WTC11 (cell line): ENCODE data around the gene MAPK14.

ENCODE experiments used
- CREB1 ChIP-seq: sonication (generic); formaldehyde crosslinking; IDR thresholded peaks from 2 replicates; pipeline ENCODE4 v1.8.0; 2023; ENCODE audit warnings: mild to moderate bottlenecking, missing genetic modification reagents
- CTCF ChIP-seq: fragments of 200-600 bp; IDR thresholded peaks from 2 replicates; pipeline ENCODE4 v1.8.0; 2022; ENCODE audit warnings: antibody characterized with exemption
- E2F5 ChIP-seq: sonication (generic); formaldehyde crosslinking; IDR thresholded peaks from 2 replicates; pipeline ENCODE4 v1.8.1; 2022; ENCODE audit warnings: mild to moderate bottlenecking, moderate library complexity, missing genetic modification reagents
- ESRRA ChIP-seq: sonication (generic); formaldehyde crosslinking; IDR thresholded peaks from 2 replicates; pipeline ENCODE4 v1.8.1; 2022; ENCODE audit warnings: mild to moderate bottlenecking, missing genetic modification reagents, borderline replicate concordance
- FOXK1 ChIP-seq: sonication (generic); formaldehyde crosslinking; IDR thresholded peaks from 2 replicates; pipeline ENCODE4 v1.8.0; 2022; ENCODE audit warnings: mild to moderate bottlenecking, moderate library complexity, missing genetic modification reagents
- JUN ChIP-seq: sonication (generic); formaldehyde crosslinking; IDR thresholded peaks from 2 replicates; pipeline ENCODE4 v1.8.0; 2023; ENCODE audit warnings: mild to moderate bottlenecking, missing genetic modification reagents
- MAX ChIP-seq: sonication (generic); formaldehyde crosslinking; IDR thresholded peaks from 2 replicates; pipeline ENCODE4 v1.8.0; 2022; ENCODE audit warnings: mild to moderate bottlenecking, missing genetic modification reagents
- PRDM15 ChIP-seq: sonication (generic); formaldehyde crosslinking; IDR thresholded peaks from 2 replicates; pipeline ENCODE4 v1.8.0; 2022; ENCODE audit warnings: missing genetic modification reagents
- PREB ChIP-seq: sonication (generic); formaldehyde crosslinking; IDR thresholded peaks from 2 replicates; pipeline ENCODE4 v1.8.1; 2022; ENCODE audit warnings: mild to moderate bottlenecking, missing genetic modification reagents, moderate library complexity, borderline replicate concordance
- ZNF423 ChIP-seq: fragments of 250-450 bp; sonication (Bioruptor Pico); IDR thresholded peaks from 2 replicates; pipeline ENCODE4 v2.1.2; 2022; ENCODE audit warnings: mild to moderate bottlenecking, moderate library complexity

- no peak for TF ChIP-seq MAX
- TF ChIP-seq CTCF = no peak
- no peak for TF ChIP-seq JUN (CRISPR knock-in tag)
- TF ChIP-seq FOXK1 = no peak
- no peak for TF ChIP-seq CREB1
- no peak for TF ChIP-seq ESRRA (CRISPR knock-in tag)
- no peak for TF ChIP-seq ZNF423 (CRISPR knock-in tag)
- no peak for TF ChIP-seq PRDM15 (CRISPR knock-in tag)
- no peak for TF ChIP-seq PREB (CRISPR knock-in tag)
- TF ChIP-seq E2F5 = no peak
Measured at GRCh38 chr6:36071281-36071680, 43.7 kb downstream of the MAPK14 start.
